HepG2 (cell line): ENCODE data around the gene RABGAP1L. TPM values are rescaled to one million over a fixed set of nuclear protein-coding genes. Genes with fewer than 3 reads are reported as not detected.

Experiments
- BRCA1 ChIP-seq: sonication (generic); formaldehyde crosslinking; IDR thresholded peaks from 2 replicates; pipeline ENCODE4 v1.4.0; 2020; ENCODE audit warnings: missing genetic modification reagents
- CENPX ChIP-seq: sonication (generic); formaldehyde crosslinking; IDR thresholded peaks from 2 replicates; pipeline ENCODE4 v1.9.0; 2021; ENCODE audit warnings: mild to moderate bottlenecking, missing genetic modification reagents, moderate library complexity
- FOSL1 ChIP-seq: sonication (generic); formaldehyde crosslinking; IDR thresholded peaks from 2 replicates; pipeline ENCODE4 v1.9.0; 2021; ENCODE audit warnings: missing genetic modification reagents, borderline replicate concordance
- FOXM1 ChIP-seq: sonication (generic); formaldehyde crosslinking; IDR thresholded peaks from 2 replicates; pipeline ENCODE4 v1.5.0; 2020; ENCODE audit warnings: missing genetic modification reagents
- HMGXB4 ChIP-seq, 2 experiments: sonication (generic) in 1 of 2; formaldehyde crosslinking in 1 of 2; IDR thresholded peaks; 2 replicates each; pipeline versions ENCODE4 v1.4.0 to v1.6.1; 2018 to 2020; ENCODE audit warnings: missing genetic modification reagents in 2 of 2, borderline replicate concordance in 1 of 2, low read depth in 1 of 2, mild to moderate bottlenecking in 1 of 2, missing biosample characterization in 1 of 2
- HOXA5 ChIP-seq: sonication (generic); formaldehyde crosslinking; IDR thresholded peaks from 2 replicates; pipeline ENCODE4 v1.4.0; 2020; ENCODE audit warnings: missing genetic modification reagents
- KLF12 ChIP-seq: sonication (generic); formaldehyde crosslinking; IDR thresholded peaks from 2 replicates; pipeline ENCODE4 v1.4.0; 2020; ENCODE audit warnings: missing genetic modification reagents, borderline replicate concordance
- MIXL1 ChIP-seq: IDR thresholded peaks from 2 replicates; pipeline ENCODE4 v1.6.1; 2016
- MTF1 ChIP-seq: sonication (generic); formaldehyde crosslinking; IDR thresholded peaks from 2 replicates; pipeline ENCODE4 v1.5.0; 2020; ENCODE audit warnings: missing genetic modification reagents
- MXD4 ChIP-seq: IDR thresholded peaks from 2 replicates; pipeline ENCODE4 v1.6.1; 2016; ENCODE audit warnings: mild to moderate bottlenecking, missing biosample characterization, missing genetic modification reagents
- PLRG1 ChIP-seq: fragments of 450-650 bp; conservative IDR thresholded peaks from 2 replicates; pipeline ENCODE4 v1.6.1; 2016
- SETDB1 ChIP-seq: sonication (generic); formaldehyde crosslinking; IDR thresholded peaks from 2 replicates; pipeline ENCODE4 v1.5.1; 2020; ENCODE audit warnings: missing genetic modification reagents, mild to moderate bottlenecking, borderline replicate concordance
- SKIL ChIP-seq: sonication (generic); formaldehyde crosslinking; IDR thresholded peaks from 2 replicates; pipeline ENCODE4 v1.8.0; 2022; ENCODE audit warnings: missing genetic modification reagents, mild to moderate bottlenecking, moderate library complexity, borderline replicate concordance
- SMC3 ChIP-seq: IDR thresholded peaks from 2 replicates; pipeline ENCODE4 v1.6.1; 2011; ENCODE audit warnings: low read length, improper control_type of control experiment
- ZFP37 ChIP-seq: sonication (generic); formaldehyde crosslinking; IDR thresholded peaks from 2 replicates; pipeline ENCODE4 v1.4.0; 2020; ENCODE audit warnings: missing genetic modification reagents, borderline replicate concordance
- ZNF281 ChIP-seq: sonication (generic); formaldehyde crosslinking; IDR thresholded peaks from 2 replicates; pipeline ENCODE4 v1.4.0; 2020; ENCODE audit warnings: missing genetic modification reagents, borderline replicate concordance
- ZNF513 ChIP-seq: sonication (generic); formaldehyde crosslinking; conservative IDR thresholded peaks from 2 replicates; pipeline ENCODE4 v1.5.0; 2020; ENCODE audit warnings: missing genetic modification reagents
- ZNF615 ChIP-seq: sonication (generic); formaldehyde crosslinking; IDR thresholded peaks from 2 replicates; pipeline ENCODE4 v1.5.0; 2020; ENCODE audit warnings: mild to moderate bottlenecking, missing genetic modification reagents, borderline replicate concordance
- ZNF616 ChIP-seq: sonication (generic); formaldehyde crosslinking; IDR thresholded peaks from 2 replicates; pipeline ENCODE4 v1.5.0; 2020; ENCODE audit warnings: low read depth, mild to moderate bottlenecking, missing genetic modification reagents
- ZSCAN25 ChIP-seq: sonication (generic); formaldehyde crosslinking; IDR thresholded peaks from 2 replicates; pipeline ENCODE4 v1.8.0; 2022; ENCODE audit warnings: mild to moderate bottlenecking, missing genetic modification reagents
- polyA plus RNA-seq, 8 experiments: library from polyadenylated mRNA; depleted of rRNA in 3 of 8; stranded (reverse) in 7 of 8; unstranded in 1 of 8; fragments of >200 nt; fragmentation: Illumina TruSeq in 4 of 8; extraction: Trizol in 4 of 8; gene quantifications; 2 replicates each; pipeline versions ENCODE4 v1.2.1 to v1.2.3, GENCODE V29; 2011 to 2016; ENCODE audit warnings: low read depth in 4 of 8, missing spikeins in 1 of 8, mixed read lengths in 1 of 8; ENCODE audit not compliant: insufficient read depth in 1 of 8
- total RNA-seq, 5 experiments: library from RNA; depleted of rRNA; stranded (reverse); fragments of >200 nt; fragmentation: Illumina TruSeq; extraction: Trizol; gene quantifications; 2 replicates each; pipeline ENCODE4 v1.2.3, GENCODE V29; 2016; ENCODE audit warnings: low read depth in 1 of 5

The RABGAP1L gene
- total and polyA plus RNA-seq, 2 of the 13 experiments (the other 11 are each of a cell fraction or from before 2014, with no cell fraction given) = 7.9 to 22.6 TPM

- TF ChIP-seq PLRG1 (no peak), MXD4 (CRISPR knock-in tag) (peak; percentile 76; the same call in 1 of the 2 replicates), MTF1 (no peak; the same call in 1 of the 2 replicates), ZNF615 (CRISPR knock-in tag) (peak; percentile 86; the same call in 1 of the 2 replicates), BRCA1 (CRISPR knock-in tag) (0 out of 2 replicates have a peak, but pooled peaks have one; percentile 80), FOXM1 (CRISPR knock-in tag) (peak; percentile 15; the same call in 1 of the 2 replicates), MIXL1 (no peak), ZFP37 (CRISPR knock-in tag) (peak; percentile 58; the same call in 1 of the 2 replicates), HOXA5 (CRISPR knock-in tag) (peak; percentile 90), KLF12 (CRISPR knock-in tag) (peak; percentile 89; the same call in 1 of the 2 replicates), HMGXB4 (CRISPR knock-in tag; IDR thresholded peaks at IDR 0.05; ENCODE audit: borderline replicate concordance in 1 of 2, low read depth in 1 of 2) (peak in 1 of 2 experiments; percentile 51; a peak in 3 of 4 replicates), FOSL1 (CRISPR knock-in tag) (0 out of 2 replicates have a peak, but pooled peaks have one; percentile 28), SETDB1 (CRISPR knock-in tag) (no peak), ZSCAN25 (CRISPR knock-in tag) (peak; percentile 55; the same call in 1 of the 2 replicates), CENPX (CRISPR knock-in tag) (no peak), ZNF616 (CRISPR knock-in tag) (peak; percentile 90), ZNF513 (CRISPR knock-in tag) (peak; percentile 25; the same call in 1 of the 2 replicates), SMC3 (no peak), SKIL (peak; percentile 34; the same call in 1 of the 2 replicates), ZNF281 (no peak)
Observed at GRCh38 chr1:174999936-175000696, 840.8 kb downstream of the RABGAP1L start, which contains the start of gene CACYBP (continued).
